SK-N-SH (cell line): ENCODE measurements around the gene TPGS1. TPM values are rescaled to one million over a fixed set of nuclear protein-coding genes. Genes with fewer than 3 reads are reported as not detected.

Source experiments
- CTCF ChIA-PET: fragments of 300-600, 350-600 bp; formaldehyde crosslinking; extraction: SDS; loops from one replicate; lab custom pipeline; 2021; lab: Yijun Ruan, JAX
- POLR2A ChIA-PET: fragments of 350-600 bp; sonication (Branson Sonifier 250); formaldehyde crosslinking; extraction: SDS; loops from one replicate; lab custom pipeline; 2020; ENCODE audit warnings: antibody characterized with exemption, inconsistent platforms; lab: Yijun Ruan, JAX
- DNase-seq: peaks from one replicate; pipeline ENCODE4 v3.0.0; 2012
- H2AFZ ChIP-seq: fragments of 200-600 bp; sonication (generic); 2 replicates; pipeline ENCODE4 v1.8.1; 2016; ENCODE audit warnings: antibody characterized with exemption, mild to moderate bottlenecking, low read depth
- H3F3A ChIP-seq: fragments of 200-600 bp; sonication (generic); replicated peaks from 2 replicates; pipeline ENCODE3; 2016; ENCODE audit warnings: antibody characterized with exemption, mild to moderate bottlenecking; ENCODE audit not compliant: insufficient read depth
- H3K27ac ChIP-seq, 2 experiments: fragments of 200-500 bp in 1 of 2; fragments of 200-600 bp in 1 of 2; sonication (Bioruptor generic) in 1 of 2; sonication (generic), shearing (Covaris generic) in 1 of 2; 2 replicates each; pipeline versions ENCODE4 v1.5.1 to v1.6.1; 2014 to 2016; ENCODE audit warnings: low read depth in 2 of 2, inconsistent platforms in 1 of 2, low read length in 1 of 2, mild to moderate bottlenecking in 1 of 2, mixed read lengths in 1 of 2
- H3K27me3 ChIP-seq: fragments of 200-600 bp; sonication (generic), shearing (Covaris generic); 2 replicates; pipeline ENCODE4 v1.6.1; 2016; ENCODE audit warnings: mixed run types; ENCODE audit not compliant: insufficient read depth
- H3K36me3 ChIP-seq, 2 experiments: fragments of 200-500 bp in 1 of 2; fragments of 200-600 bp in 1 of 2; sonication (Bioruptor generic) in 1 of 2; sonication (generic) in 1 of 2; replicated peaks in 1 of 2; 2 replicates each; pipeline versions ENCODE3 to v1.5.1; 2014 to 2016; ENCODE audit warnings: low read length in 1 of 2, mild to moderate bottlenecking in 1 of 2; ENCODE audit not compliant: insufficient read depth in 2 of 2, control insufficient read depth in 1 of 2
- H3K4me1 ChIP-seq, 2 experiments: fragments of 200-500 bp in 1 of 2; fragments of 200-600 bp in 1 of 2; sonication (Bioruptor generic) in 1 of 2; sonication (generic), shearing (Covaris generic) in 1 of 2; 2 replicates each; pipeline versions ENCODE4 v1.5.1 to v1.6.1; 2014 to 2016; ENCODE audit warnings: low read depth in 1 of 2, low read length in 1 of 2, mixed run types in 1 of 2; ENCODE audit not compliant: insufficient read depth in 2 of 2, control insufficient read depth in 1 of 2
- H3K4me2 ChIP-seq: fragments of 200-600 bp; sonication (generic), shearing (Covaris generic); 2 replicates; pipeline ENCODE4 v1.6.1; 2017; ENCODE audit warnings: mixed run types
- H3K4me3 ChIP-seq, 2 experiments: fragments of 200-500 bp in 1 of 2; fragments of 200-600 bp in 1 of 2; sonication (Bioruptor generic) in 1 of 2; sonication (generic), shearing (Covaris generic) in 1 of 2; 2 replicates each; pipeline versions ENCODE4 v1.5.1 to v1.8.1; 2014 to 2016; ENCODE audit warnings: low read depth in 2 of 2, inconsistent platforms in 1 of 2, low read length in 1 of 2, mild to moderate bottlenecking in 1 of 2, mixed read lengths in 1 of 2, moderate library complexity in 1 of 2
- H3K79me2 ChIP-seq: fragments of 200-600 bp; sonication (generic); 2 replicates; pipeline ENCODE4 v1.8.1; 2017; ENCODE audit warnings: mild to moderate bottlenecking; ENCODE audit not compliant: insufficient read depth
- H3K9ac ChIP-seq: fragments of 200-600 bp; sonication (generic); 2 replicates; pipeline ENCODE4 v1.6.1; 2017; ENCODE audit warnings: mixed run types
- H3K9me2 ChIP-seq: fragments of 200-600 bp; sonication (generic); 2 replicates; pipeline ENCODE4 v1.6.1; 2017; ENCODE audit warnings: mixed run types
- H3K9me3 ChIP-seq: fragments of 200-600 bp; sonication (generic); 2 replicates; pipeline ENCODE4 v1.6.1; 2017; ENCODE audit warnings: mixed run types, mild to moderate bottlenecking, moderate library complexity
- H4K20me1 ChIP-seq: fragments of 200-600 bp; sonication (generic); 2 replicates; pipeline ENCODE4 v1.6.1; 2017; ENCODE audit warnings: mild to moderate bottlenecking, mixed run types; ENCODE audit not compliant: insufficient read depth
- CHD2 ChIP-seq: fragments of 150-350 bp; IDR thresholded peaks from 2 replicates; pipeline ENCODE4 v1.6.1; 2018; ENCODE audit warnings: low read length; ENCODE audit not compliant: partially characterized antibody
- CTCF ChIP-seq: fragments of 200-600 bp; sonication (generic); IDR thresholded peaks from 2 replicates; pipeline ENCODE4 v1.6.1; 2017; ENCODE audit warnings: antibody characterized with exemption, mild to moderate bottlenecking, moderate library complexity
- ELF1 ChIP-seq: IDR thresholded peaks from 2 replicates; pipeline ENCODE4 v1.4.0; 2012
- EZH2phosphoT487 ChIP-seq: fragments of 200-600 bp; sonication (generic); IDR thresholded peaks from 2 replicates; pipeline ENCODE4 v1.6.1; 2017; ENCODE audit warnings: low read depth, mixed run types, mild to moderate bottlenecking, antibody characterized with exemption, moderate library complexity, borderline replicate concordance
- FOSL2 ChIP-seq: IDR thresholded peaks from 2 replicates; pipeline ENCODE4 v1.4.0; 2012; ENCODE audit warnings: low read depth, mild to moderate bottlenecking, moderate library complexity, borderline replicate concordance
- IRF3 ChIP-seq: fragments of 150-350 bp; IDR thresholded peaks from 2 replicates; pipeline ENCODE4 v1.6.1; 2016; ENCODE audit warnings: mild to moderate bottlenecking, low read depth, low read length
- JUND ChIP-seq: IDR thresholded peaks from 2 replicates; pipeline ENCODE4 v1.4.0; 2012
- MAX ChIP-seq: IDR thresholded peaks from 2 replicates; pipeline ENCODE4 v1.4.0; 2012; ENCODE audit warnings: low read depth
- MXI1 ChIP-seq: IDR thresholded peaks from 2 replicates; pipeline ENCODE4 v1.6.1; 2012; ENCODE audit warnings: mild to moderate bottlenecking, low read depth, low read length, improper control_type of control experiment
- NFIC ChIP-seq: IDR thresholded peaks from 2 replicates; pipeline ENCODE4 v1.4.0; 2012; ENCODE audit warnings: borderline replicate concordance
- NRF1 ChIP-seq: IDR thresholded peaks from 2 replicates; pipeline ENCODE4 v1.6.1; 2012; ENCODE audit warnings: low read depth, mild to moderate bottlenecking, low read length
- POLR2AphosphoS5 ChIP-seq: IDR thresholded peaks from 2 replicates; pipeline ENCODE4 v1.6.1; 2012; ENCODE audit warnings: low read depth, low read length
- RAD21 ChIP-seq: IDR thresholded peaks from 2 replicates; pipeline ENCODE4 v1.6.1; 2012; ENCODE audit warnings: mild to moderate bottlenecking, low read length
- REST ChIP-seq: IDR thresholded peaks from 2 replicates; pipeline ENCODE4 v1.6.1; 2012; ENCODE audit warnings: mild to moderate bottlenecking, low read depth, low read length, moderate library complexity
- TCF12 ChIP-seq: IDR thresholded peaks from 2 replicates; pipeline ENCODE4 v1.4.0; 2012
- TEAD4 ChIP-seq: IDR thresholded peaks from 2 replicates; pipeline ENCODE4 v1.4.0; 2012; ENCODE audit warnings: mild to moderate bottlenecking, borderline replicate concordance; ENCODE audit not compliant: insufficient read depth
- USF2 ChIP-seq: fragments of 150-350 bp; IDR thresholded peaks from 2 replicates; pipeline ENCODE4 v1.6.1; 2017; ENCODE audit warnings: antibody characterized with exemption, low read length, low read depth, borderline replicate concordance
- YY1 ChIP-seq: IDR thresholded peaks from 2 replicates; pipeline ENCODE4 v1.4.0; 2012; ENCODE audit warnings: low read depth, mild to moderate bottlenecking
- ZBTB33 ChIP-seq: IDR thresholded peaks from 2 replicates; pipeline ENCODE4 v1.4.0; 2012; ENCODE audit warnings: low read depth, borderline replicate concordance
- WGBS: methylation state at CpG from one replicate; pipeline ENCODE4 v1.1.6; 2017; ENCODE audit warnings: low lambda C conversion rate; 5-methylcytosine and 5-hydroxymethylcytosine counted together
- polyA plus RNA-seq, 3 experiments: library from polyadenylated mRNA; depleted of rRNA; stranded (reverse); fragments of >200 nt; gene quantifications; 2 replicates each; pipeline ENCODE4 v1.2.3, GENCODE V29; 2012

The TPGS1 gene
- polyA plus RNA-seq, 1 of the 3 experiments (the other 2 are of a cell fraction), result 31.0 TPM

- Histone ChIP-seq H3K36me3 (peaks cover 0 to 41% of the 10 kb centered on the region in 2 experiments), H3K27me3 (no peaks in the 10 kb centered on the region), H3K4me3 (no peak overlapping the region), H3K9me3 (no peaks in the 10 kb centered on the region), H3K79me2 (peaks cover 47% of the 10 kb centered on the region), H3K9ac (no peak overlapping the region), H3K4me2 (no peak overlapping the region), H3K4me1 (peaks cover 11 to 19% of the 10 kb centered on the region in 2 experiments; a peak in 2 of 4 replicates), H3F3A (no peaks in the 10 kb centered on the region), H3K27ac (no peak overlapping the region), H4K20me1 (peaks cover 39% of the 10 kb centered on the region)
- whole genome bisulfite sequencing, result 97% methylated on average over 20 of the region's 26 CpGs
- CTCF ChIA-PET, result no interaction called here
- DNase-seq, result no peak
- POLR2A ChIA-PET, result no interaction called here
- TF ChIP-seq MAX (no peak), JUND (no peak), NRF1 (no peak), EZH2phosphoT487 (no peak), MXI1 (no peak), RAD21 (no peak), NFIC (no peak), IRF3 (no peak), POLR2AphosphoS5 (no peak), ZBTB33 (no peak), FOSL2 (no peak), TCF12 (no peak), REST (no peak), ELF1 (no peak), USF2 (no peak), TEAD4 (no peak), CHD2 (no peak), CTCF (no peak), YY1 (no peak)
- TF ChIP-seq, all 33 proteins: peak for 0
- Histone ChIP-seq H2AFZ (no peak overlapping the region), H3K9me2 (no peaks in the 10 kb centered on the region)
These were observed 29.6 kb downstream of the TPGS1 start for GRCh38 chr19:536881-537404.
